ENCODE data around the gene LRG1.
A peak's percentile ranks its signal among the peaks of the same experiment; 100 is the strongest.
"Not testable (repeated sequence)": the region's sequence is repeated elsewhere in the genome, so short reads cannot be mapped to it uniquely, and the experiment has no call there.

The LRG1 gene

GRCh38 chr19:4576016-4576933 is 36.4 kb upstream of the LRG1 start:
- DNase-seq (ENCODE audit: low spot score) = peak; percentile 69

- peak; percentile 97 for DNase-seq (ENCODE audit: low spot score)
Measured at GRCh38 chr19:4575267-4576015, 35.6 kb upstream of the LRG1 start.

GRCh38 chr19:4573682-4574081 is 33.8 kb upstream of the LRG1 start:
- no peak for DNase-seq (ENCODE audit: low spot score)

- no peak for DNase-seq (ENCODE audit: low spot score)
Measured at GRCh38 chr19:4571305-4571917, 31.6 kb upstream of the LRG1 start.

- DNase-seq (ENCODE audit: low spot score) = no peak
Measured at GRCh38 chr19:4570916-4571304, 31.1 kb upstream of the LRG1 start.

- DNase-seq (ENCODE audit: low spot score) = no peak
Measured at GRCh38 chr19:4570402-4570801, 30.6 kb upstream of the LRG1 start.

- no peak for DNase-seq (ENCODE audit: low spot score)
Measured at GRCh38 chr19:4568886-4569285, 29.1 kb upstream of the LRG1 start.

- peak; percentile 78 for DNase-seq (ENCODE audit: low spot score)
Measured at GRCh38 chr19:4567584-4568071, 27.8 kb upstream of the LRG1 start.

GRCh38 chr19:4566402-4567051 is 26.7 kb upstream of the LRG1 start:
- no peak for DNase-seq (ENCODE audit: low spot score)

- DNase-seq (ENCODE audit: low spot score) = not testable (repeated sequence)
Measured at GRCh38 chr19:4563562-4563961, 23.7 kb upstream of the LRG1 start.

- DNase-seq (ENCODE audit: low spot score) = not testable (repeated sequence)
Measured at GRCh38 chr19:4562085-4562484, 22.2 kb upstream of the LRG1 start.

GRCh38 chr19:4559569-4559968 is 19.7 kb upstream of the LRG1 start, which contains the start of gene SEMA6B:
Gene SEMA6B (minus strand): TSS chr19:4559684. CDS start chr19:4558457, 1,227 bp downstream.
- DNase-seq (ENCODE audit: low spot score) = no peak

GRCh38 chr19:4557971-4558941 is 18.4 kb upstream of the LRG1 start:
- DNase-seq (ENCODE audit: low spot score) = no peak

GRCh38 chr19:4557144-4557970 is 17.5 kb upstream of the LRG1 start:
- no peak for DNase-seq (ENCODE audit: low spot score)

- DNase-seq (ENCODE audit: low spot score) = peak; percentile 76
Measured at GRCh38 chr19:4556597-4557127, 16.8 kb upstream of the LRG1 start.

- no peak for DNase-seq (ENCODE audit: low spot score)
Measured at GRCh38 chr19:4555657-4556561, 16.1 kb upstream of the LRG1 start.

GRCh38 chr19:4554717-4555116 is 14.9 kb upstream of the LRG1 start:
- no peak for DNase-seq (ENCODE audit: low spot score)

- no peak for DNase-seq (ENCODE audit: low spot score)
Measured at GRCh38 chr19:4553775-4554174, 13.9 kb upstream of the LRG1 start.
